Measurements from ENCODE around the gene ENG. TPM values are rescaled to one million over a fixed set of nuclear protein-coding genes. Genes with fewer than 3 reads are reported as not detected.
A peak's percentile ranks its signal among the peaks of the same experiment; 100 is the strongest.

Gene ENG
- total and polyA plus RNA-seq, 11 donors: 116 to 252 (median 144) TPM

DNA sequence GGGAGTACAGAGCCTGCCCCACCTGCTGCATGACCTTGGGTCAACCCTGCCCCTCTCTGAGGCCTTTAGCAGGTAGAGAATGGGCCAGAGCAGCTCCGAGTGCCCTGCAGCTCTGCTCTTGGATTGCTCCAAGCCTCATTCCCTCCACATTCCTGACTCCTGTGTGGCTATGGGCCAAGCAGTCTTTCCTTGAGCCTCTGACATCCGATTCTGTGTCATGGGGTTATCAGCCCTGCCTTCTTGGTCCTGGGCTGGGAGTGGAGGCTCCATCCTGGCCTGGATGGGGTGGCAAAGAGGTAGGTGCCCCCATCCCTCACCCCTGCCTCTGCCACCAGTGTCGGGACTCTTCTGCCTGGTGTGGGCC is 38.1 kb downstream of the ENG start:
- Histone ChIP-seq H3K36me3 (peaks cover 0 to 99% (median 97%) of the 10 kb centered on the region in 9 donors), H3K4me1 (peaks cover 0 to 30% (median 5%) of the 10 kb centered on the region in 12 donors), H3K4me3 (no peak overlapping the region), H3K27ac (peak overlapping the region in 1 of 12 donors; percentile 5), H3K9me3 (no peaks in the 10 kb centered on the region), H3K27me3 (no peaks in the 10 kb centered on the region)
- ATAC-seq: no peak
- intact Hi-C loops (cut with DNase I): no loop called here
- 51 to 80% (median 74%) methylated on average over 3 of the region's 3 CpGs for WGBS, 4 donors
- DNase-seq: no peak
- TF ChIP-seq, protein P1, sequence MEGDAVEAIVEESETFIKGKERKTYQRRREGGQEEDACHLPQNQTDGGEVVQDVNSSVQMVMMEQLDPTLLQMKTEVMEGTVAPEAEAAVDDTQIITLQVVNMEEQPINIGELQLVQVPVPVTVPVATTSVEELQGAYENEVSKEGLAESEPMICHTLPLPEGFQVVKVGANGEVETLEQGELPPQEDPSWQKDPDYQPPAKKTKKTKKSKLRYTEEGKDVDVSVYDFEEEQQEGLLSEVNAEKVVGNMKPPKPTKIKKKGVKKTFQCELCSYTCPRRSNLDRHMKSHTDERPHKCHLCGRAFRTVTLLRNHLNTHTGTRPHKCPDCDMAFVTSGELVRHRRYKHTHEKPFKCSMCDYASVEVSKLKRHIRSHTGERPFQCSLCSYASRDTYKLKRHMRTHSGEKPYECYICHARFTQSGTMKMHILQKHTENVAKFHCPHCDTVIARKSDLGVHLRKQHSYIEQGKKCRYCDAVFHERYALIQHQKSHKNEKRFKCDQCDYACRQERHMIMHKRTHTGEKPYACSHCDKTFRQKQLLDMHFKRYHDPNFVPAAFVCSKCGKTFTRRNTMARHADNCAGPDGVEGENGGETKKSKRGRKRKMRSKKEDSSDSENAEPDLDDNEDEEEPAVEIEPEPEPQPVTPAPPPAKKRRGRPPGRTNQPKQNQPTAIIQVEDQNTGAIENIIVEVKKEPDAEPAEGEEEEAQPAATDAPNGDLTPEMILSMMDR (IDR thresholded peaks at IDR 0.05): no peak
- no peak for TF ChIP-seq POLR2A (IDR thresholded peaks at IDR 0.05)

DNA sequence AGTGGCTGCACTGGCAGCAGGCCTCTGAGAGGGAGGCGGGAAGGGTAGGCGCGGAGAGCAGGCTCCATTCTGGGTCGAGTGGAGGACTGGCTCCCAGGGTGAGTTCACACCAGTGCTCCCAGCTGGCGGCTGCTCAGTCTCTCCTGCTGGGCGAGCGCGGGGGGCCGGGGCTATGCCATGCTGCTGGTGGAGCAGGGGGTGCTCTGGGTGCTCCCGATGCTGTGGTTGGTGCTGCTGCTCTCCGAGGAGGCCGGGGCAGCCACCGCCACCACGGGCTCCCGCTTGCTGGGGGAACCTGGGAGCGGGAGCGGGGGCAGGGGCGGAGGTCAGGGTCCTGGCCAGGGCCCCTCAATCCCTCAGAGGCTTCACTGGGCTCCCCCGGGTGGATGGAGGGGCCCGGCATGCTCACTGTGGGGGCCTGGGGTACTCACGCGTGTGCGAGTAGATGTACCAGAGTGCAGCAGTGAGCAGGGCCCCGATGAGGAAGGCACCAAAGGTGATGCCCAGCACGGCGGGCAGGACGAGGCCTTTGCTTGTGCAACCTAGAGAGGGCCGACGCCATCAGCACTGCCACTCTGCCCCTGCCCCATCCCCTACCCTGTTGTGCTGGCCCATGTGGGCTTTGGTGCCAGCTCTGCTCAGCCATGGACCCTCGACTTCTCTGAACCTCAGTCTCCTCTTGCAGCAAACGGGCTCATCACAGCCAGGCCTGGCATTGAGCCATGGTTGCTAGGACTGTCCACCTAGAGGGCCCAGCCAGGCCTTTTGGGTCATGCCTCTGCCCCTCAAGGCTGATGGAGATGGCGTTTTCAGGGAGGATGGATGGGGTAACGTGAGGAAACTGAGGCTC is 38.7 kb downstream of the ENG start:
- TF ChIP-seq, protein P1 (IDR thresholded peaks at IDR 0.05): no peak
- TF ChIP-seq POLR2A (IDR thresholded peaks at IDR 0.05): no peak
- intact Hi-C loops (cut with DNase I): no loop called here
- H3K4me1 ChIP-seq: peaks cover 0 to 30% (median 5%) of the 10 kb centered on the region in 12 donors
- no peak overlapping the region for H3K4me3 ChIP-seq
- DNase-seq (no peak), ATAC-seq (peak in 2 of 4 donors; percentile 3)
- 81 to 89% (median 86%) methylated on average over 26 to 33 of the region's 33 CpGs for WGBS, 4 donors
- H3K27me3 ChIP-seq: no peaks in the 10 kb centered on the region
- no peaks in the 10 kb centered on the region for H3K9me3 ChIP-seq
- H3K27ac ChIP-seq: no peak overlapping the region
- H3K36me3 ChIP-seq: peaks cover 0 to 99% (median 93%) of the 10 kb centered on the region in 9 donors

DNA sequence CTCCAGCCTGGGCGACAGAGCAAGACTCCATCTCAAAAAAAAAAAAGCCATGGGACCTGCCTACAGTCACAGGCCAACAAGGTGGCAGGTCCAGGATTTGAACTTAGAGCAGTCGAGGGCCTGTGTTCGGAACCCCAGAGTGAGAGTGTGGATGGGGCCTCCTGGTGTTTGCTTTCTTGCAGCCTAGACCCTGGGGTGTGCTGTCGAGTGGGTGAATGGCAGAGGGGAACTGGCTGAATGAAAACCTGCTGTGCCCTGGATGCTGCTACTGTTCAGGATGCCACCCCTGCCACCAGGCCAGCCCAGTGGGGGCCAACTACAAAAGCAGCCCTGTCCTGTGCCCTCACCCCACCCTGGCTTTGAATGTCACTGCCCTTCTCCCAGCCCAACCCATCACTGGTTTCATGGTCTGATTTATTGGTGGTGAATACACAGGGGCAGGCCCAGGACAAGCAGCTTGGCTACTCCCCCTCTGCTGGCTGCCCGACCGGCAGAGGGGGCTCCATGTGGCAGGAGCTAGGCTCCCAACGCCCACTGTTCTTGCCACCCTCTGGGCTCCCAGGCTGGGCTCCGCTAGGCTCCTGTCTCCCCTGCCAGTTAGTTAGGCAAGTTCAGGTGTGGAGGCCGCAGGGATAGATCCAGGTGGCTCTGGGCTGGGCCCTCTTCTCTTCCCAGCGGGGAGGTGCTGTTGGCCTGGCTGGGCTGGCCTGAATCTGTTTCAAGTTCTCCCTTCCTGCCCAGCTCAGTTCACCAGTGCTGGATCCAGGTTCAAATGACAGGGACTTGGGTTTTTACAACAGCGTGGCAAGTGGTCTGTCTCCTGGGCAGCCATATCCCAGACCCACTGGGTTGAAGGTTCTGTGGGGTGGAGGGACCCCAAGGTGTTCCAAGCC is 39.6 kb downstream of the ENG start:
- Histone ChIP-seq H3K36me3 (peaks cover 0 to 98% (median 91%) of the 10 kb centered on the region in 9 donors), H3K27me3 (no peaks in the 10 kb centered on the region), H3K4me1 (peaks cover 0 to 34% (median 5%) of the 10 kb centered on the region in 12 donors), H3K9me3 (no peaks in the 10 kb centered on the region), H3K27ac (peak overlapping the region in 1 of 12 donors; percentile 39), H3K4me3 (no peak overlapping the region)
- WGBS, 4 donors: 83 to 89% (median 86%) methylated on average over 10 to 11 of the region's 11 CpGs
- DNase-seq (no peak), ATAC-seq (no peak)
- intact Hi-C loops (cut with DNase I): no loop called here
- TF ChIP-seq, protein P1 (IDR thresholded peaks at IDR 0.05): no peak
- TF ChIP-seq POLR2A (IDR thresholded peaks at IDR 0.05): no peak

All from heart left ventricle (tissue), 16 donors.